Activated naive CD4-positive, alpha-beta T cell treated with anti-CD3 and anti-CD28 coated beads for 36 hours (primary cell): ENCODE data around the gene KITLG. TPM values are rescaled to one million over a fixed set of nuclear protein-coding genes. Genes with fewer than 3 reads are reported as not detected.
"Not testable (repeated sequence)": the region's sequence is repeated elsewhere in the genome, so short reads cannot be mapped to it uniquely, and the experiment has no call there.

Source experiments
- CTCF ChIA-PET: fragments of 350-600 bp; sonication (Branson Sonifier 250); formaldehyde crosslinking; loops from one replicate; lab custom pipeline; 2021; ENCODE audit warnings: antibody characterized with exemption; lab: Charles Lee
- DNase-seq: peaks from one replicate; pipeline ENCODE4 v3.0.0-alpha.2; 2020
- H3K27ac Mint-ChIP-seq: one replicate; pipeline ENCODE4 v1.8.0; 2021; ENCODE audit warnings: mild to moderate bottlenecking, mixed read lengths
- H3K27me3 Mint-ChIP-seq: one replicate; pipeline ENCODE4 v1.8.0; 2021; ENCODE audit warnings: low read depth, mixed read lengths
- H3K36me3 Mint-ChIP-seq: one replicate; pipeline ENCODE4 v1.8.0; 2021; ENCODE audit warnings: low read depth, mixed read lengths
- H3K4me1 Mint-ChIP-seq: one replicate; pipeline ENCODE4 v1.8.0; 2021; ENCODE audit warnings: low read depth, mixed read lengths
- H3K4me3 Mint-ChIP-seq: one replicate; pipeline ENCODE4 v1.8.0; 2021; ENCODE audit warnings: mild to moderate bottlenecking, moderate library complexity, mixed read lengths
- H3K9me3 Mint-ChIP-seq: one replicate; pipeline ENCODE4 v1.8.0; 2021; ENCODE audit warnings: mixed read lengths
- intact Hi-C: fragments of 100-400 bp; cut with micrococcal nuclease; formaldehyde crosslinking; loops from one replicate; pipeline ENCODE4 v1.15.1; 2023
- total RNA-seq, 2 experiments: library from RNA; stranded (reverse); gene quantifications; one replicate each; pipeline ENCODE4 v1.2.3, GENCODE V29; 2021

KITLG gene
- total RNA-seq, 2 experiments from 2014 or later = 0.07 to 0.15 TPM

DNA sequence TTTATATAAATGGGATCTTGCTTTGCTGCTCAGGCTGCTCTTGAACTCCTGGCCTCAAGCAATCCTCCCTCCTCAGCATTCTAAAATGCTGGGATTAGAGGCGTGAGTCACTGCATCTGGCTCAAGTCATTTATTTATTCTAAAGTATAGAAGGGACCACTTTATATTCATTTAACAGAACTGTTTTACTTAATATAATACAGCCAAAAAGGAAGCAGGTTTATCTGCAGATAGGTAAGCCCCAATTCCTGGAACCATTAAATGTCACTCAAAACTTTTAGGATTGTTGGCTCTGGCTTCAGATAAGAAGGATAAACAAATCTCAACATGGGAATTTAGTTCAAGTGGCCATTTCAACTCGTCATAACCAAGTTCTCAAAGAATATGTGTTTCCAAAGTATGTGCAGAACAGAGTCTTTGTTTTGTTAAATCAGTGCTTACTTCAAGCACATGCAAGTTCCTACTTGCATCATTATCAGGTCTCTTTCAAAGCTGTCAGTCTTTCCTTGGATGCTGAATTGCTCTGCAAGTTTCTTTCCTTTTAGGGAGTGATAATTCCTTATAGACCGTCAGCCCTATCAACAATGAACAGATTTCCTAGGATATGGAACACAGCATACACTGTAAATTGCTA, 60.4 kb downstream of the KITLG start:
- H3K9me3 Mint-ChIP-seq = no peaks in the 10 kb centered on the region
- H3K4me1 Mint-ChIP-seq = no peaks in the 10 kb centered on the region
- CTCF ChIA-PET = no interaction called here
- intact Hi-C loops = no loop called here
- no peaks in the 10 kb centered on the region for H3K27me3 Mint-ChIP-seq
- H3K27ac Mint-ChIP-seq = no peak overlapping the region
- DNase-seq = no peak
- no peaks in the 10 kb centered on the region for H3K36me3 Mint-ChIP-seq
- H3K4me3 Mint-ChIP-seq = no peak overlapping the region

DNA sequence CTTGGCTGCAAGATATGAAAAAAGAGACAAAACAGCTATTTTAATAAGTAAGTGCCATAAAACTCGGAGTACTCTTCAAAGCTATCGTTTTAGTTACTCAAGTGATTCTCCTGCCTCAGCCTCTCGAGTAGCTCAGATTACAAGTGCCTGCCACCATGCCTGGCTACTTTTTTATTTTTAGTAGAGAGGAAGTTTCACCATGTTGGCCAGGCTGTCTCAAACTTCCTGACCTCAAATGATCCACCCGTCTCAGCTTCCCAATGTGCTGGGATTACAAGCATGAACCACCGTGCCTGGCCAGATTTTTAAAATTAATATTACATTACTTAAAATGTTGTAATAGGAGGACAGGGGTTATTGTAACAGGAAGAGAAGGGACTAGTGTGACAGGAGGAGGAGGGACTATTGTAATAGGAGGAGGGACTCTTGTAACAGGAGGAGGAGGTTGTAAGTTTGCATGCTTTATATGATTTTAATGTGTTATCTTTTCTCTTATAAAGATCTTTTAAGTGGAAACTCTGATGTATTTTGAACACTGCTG, 61.3 kb downstream of the KITLG start:
- CTCF ChIA-PET = interaction anchor here (0.6 kb wide), 1 partner anchor 456 kb away, joined by 4 read pairs; no protein-coding TSS in a partner anchor
- Mint-ChIP-seq H3K4me3 (no peak overlapping the region), H3K36me3 (no peaks in the 10 kb centered on the region), H3K9me3 (no peaks in the 10 kb centered on the region), H3K27ac (no peak overlapping the region), H3K4me1 (no peaks in the 10 kb centered on the region), H3K27me3 (no peaks in the 10 kb centered on the region)
- intact Hi-C loops = no loop called here
- DNase-seq = no peak

DNA sequence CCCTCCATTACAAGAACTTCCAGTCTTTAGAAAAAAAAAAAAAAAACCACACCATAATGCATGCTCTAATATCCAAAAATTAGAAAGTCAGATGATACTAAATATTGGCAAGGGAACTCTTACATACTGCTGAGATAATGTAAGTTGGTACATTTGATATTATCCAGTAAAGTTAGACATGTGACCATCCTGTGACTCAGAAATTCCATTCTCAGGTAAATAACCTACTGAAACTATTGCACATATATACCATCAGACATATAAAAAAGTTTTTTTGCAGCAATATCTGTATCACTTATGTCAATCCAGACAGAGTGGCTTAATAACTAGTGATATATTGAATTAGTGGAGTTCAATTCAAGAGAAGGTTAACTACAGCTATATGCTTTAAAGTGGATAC, 63.5 kb downstream of the KITLG start:
- Mint-ChIP-seq H3K4me3 (no peak overlapping the region), H3K27ac (no peak overlapping the region), H3K9me3 (no peaks in the 10 kb centered on the region), H3K27me3 (no peaks in the 10 kb centered on the region), H3K4me1 (no peaks in the 10 kb centered on the region), H3K36me3 (no peaks in the 10 kb centered on the region)
- intact Hi-C loops = no loop called here
- DNase-seq = no peak
- CTCF ChIA-PET = no interaction called here

DNA sequence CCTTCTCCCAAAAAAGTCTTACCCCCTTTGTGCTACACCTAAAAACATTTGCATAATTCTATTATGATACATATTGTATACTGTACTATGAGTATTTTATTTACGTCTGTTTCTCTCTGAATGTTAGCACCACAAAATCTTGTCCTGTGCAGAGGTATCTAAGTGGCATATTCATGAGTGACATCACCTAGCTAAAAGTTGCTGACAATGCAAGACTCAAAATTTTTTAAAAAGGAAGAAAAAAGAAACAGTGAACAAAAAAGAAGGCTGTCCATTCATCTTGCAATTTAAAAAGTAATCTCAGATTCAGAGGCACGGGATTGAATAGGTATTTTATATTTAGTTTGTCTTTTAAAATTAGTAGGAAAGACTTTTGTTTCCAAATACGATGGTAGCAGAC, 69.4 kb downstream of the KITLG start:
- H3K27ac Mint-ChIP-seq = no peak overlapping the region
- intact Hi-C loops = no loop called here
- CTCF ChIA-PET = no interaction called here
- no peaks in the 10 kb centered on the region for H3K4me1 Mint-ChIP-seq
- H3K9me3 Mint-ChIP-seq = peaks cover 1% of the 10 kb centered on the region
- H3K4me3 Mint-ChIP-seq = no peak overlapping the region
- DNase-seq = no peak
- no peaks in the 10 kb centered on the region for H3K36me3 Mint-ChIP-seq
- no peaks in the 10 kb centered on the region for H3K27me3 Mint-ChIP-seq

DNA sequence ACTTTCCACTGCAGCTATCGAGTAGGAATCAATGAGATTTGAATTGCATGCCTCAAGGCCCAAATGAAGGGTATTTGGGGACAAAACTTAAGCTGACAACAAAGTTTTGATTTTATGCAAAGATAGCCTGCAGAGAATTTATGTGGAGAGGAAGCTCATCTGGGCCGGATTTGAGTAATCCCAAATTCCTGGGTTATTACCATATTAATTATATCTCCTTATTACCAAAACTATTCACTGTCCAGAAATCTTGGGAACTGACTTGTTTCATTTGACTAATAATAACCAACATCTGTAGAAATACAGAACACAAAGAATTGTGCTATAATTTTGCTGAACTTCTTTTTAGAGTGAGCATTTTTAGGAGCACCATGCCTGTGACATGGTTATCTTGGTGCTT, 70.4 kb downstream of the KITLG start:
- H3K27ac Mint-ChIP-seq = no peak overlapping the region
- CTCF ChIA-PET = no interaction called here

DNA sequence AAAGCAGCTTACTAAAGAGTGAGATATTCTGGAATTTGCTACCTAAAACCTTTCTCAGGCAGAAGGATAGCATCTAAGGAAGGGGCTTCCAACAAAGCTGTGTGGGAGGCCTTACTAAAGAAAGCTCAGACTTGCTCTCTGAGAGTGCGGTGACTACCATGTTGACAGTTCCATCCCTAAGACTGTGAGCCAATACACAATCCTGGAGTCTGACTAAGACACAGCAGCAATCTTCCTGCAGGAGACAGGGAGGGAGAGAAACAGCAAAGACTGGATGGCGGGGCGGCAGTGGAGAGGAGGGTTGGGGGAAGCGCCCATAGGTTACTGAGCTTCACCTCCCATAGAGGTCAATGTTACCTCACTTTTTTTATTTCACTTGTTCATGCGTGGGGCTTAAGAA, 70.9 kb downstream of the KITLG start:
- intact Hi-C loops = no loop called here
- Mint-ChIP-seq H3K9me3 (peaks cover 1% of the 10 kb centered on the region), H3K4me1 (no peaks in the 10 kb centered on the region), H3K4me3 (no peak overlapping the region), H3K27me3 (no peaks in the 10 kb centered on the region), H3K36me3 (no peaks in the 10 kb centered on the region), H3K27ac (no peak overlapping the region)
- DNase-seq = no peak
- CTCF ChIA-PET = no interaction called here

More for the DNA sequence above, 70.4 kb downstream of the KITLG start:
- H3K36me3 Mint-ChIP-seq = no peaks in the 10 kb centered on the region
- H3K9me3 Mint-ChIP-seq = peaks cover 1% of the 10 kb centered on the region
- H3K4me1 Mint-ChIP-seq = no peaks in the 10 kb centered on the region
- H3K4me3 Mint-ChIP-seq = no peak overlapping the region
- DNase-seq = no peak
- intact Hi-C loops = no loop called here
- H3K27me3 Mint-ChIP-seq = no peaks in the 10 kb centered on the region

DNA sequence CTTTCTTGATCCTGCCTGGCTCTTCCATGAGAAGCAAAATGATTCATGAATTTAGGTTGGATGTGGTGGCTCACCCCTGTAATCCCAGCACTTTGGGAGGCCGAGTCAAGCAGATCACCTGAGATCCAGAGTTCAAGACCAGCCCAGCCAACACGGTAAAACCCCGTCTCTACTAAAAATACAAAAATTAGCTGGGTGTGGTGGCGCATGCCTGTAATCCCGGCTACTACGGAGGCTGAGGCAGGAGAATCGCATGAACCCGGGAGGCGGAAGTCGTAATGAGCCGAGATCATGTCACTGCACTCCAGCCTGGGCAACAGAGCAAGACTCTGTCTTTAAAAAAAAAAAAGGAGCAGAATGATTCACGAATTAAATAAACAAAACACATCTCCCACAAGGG, 72.4 kb downstream of the KITLG start:
- H3K9me3 Mint-ChIP-seq, CTCF ChIA-PET: not testable (repeated sequence)

DNA sequence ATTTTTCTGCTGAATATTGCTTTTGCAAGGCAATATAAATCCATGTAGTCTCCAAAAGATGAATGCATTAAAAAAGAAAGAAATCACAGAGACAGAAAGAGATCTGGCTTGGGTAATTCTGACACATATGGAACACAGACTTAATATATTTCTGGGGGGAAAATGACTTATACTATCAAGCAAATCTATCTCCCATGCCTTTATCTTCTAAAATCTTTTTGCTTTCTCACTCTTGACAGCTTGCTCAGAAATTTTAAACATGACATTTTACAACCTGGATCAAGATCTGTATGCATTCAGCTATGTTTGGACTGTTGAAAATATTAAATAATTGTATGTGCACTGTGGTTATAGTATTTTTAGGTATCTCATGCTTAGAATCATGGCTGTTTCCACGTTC, 73.0 kb downstream of the KITLG start:
- CTCF ChIA-PET = no interaction called here
- intact Hi-C loops = no loop called here
- no peak overlapping the region for H3K4me3 Mint-ChIP-seq
- no peaks in the 10 kb centered on the region for H3K27me3 Mint-ChIP-seq
- peaks cover 1% of the 10 kb centered on the region for H3K9me3 Mint-ChIP-seq
- DNase-seq = no peak
- H3K27ac Mint-ChIP-seq = no peak overlapping the region
- H3K4me1 Mint-ChIP-seq = no peaks in the 10 kb centered on the region
- H3K36me3 Mint-ChIP-seq = no peaks in the 10 kb centered on the region

More for the DNA sequence above, 72.4 kb downstream of the KITLG start:
- H3K4me3 Mint-ChIP-seq, intact Hi-C loops, H3K27ac Mint-ChIP-seq, H3K27me3 Mint-ChIP-seq, H3K36me3 Mint-ChIP-seq, DNase-seq, H3K4me1 Mint-ChIP-seq: not testable (repeated sequence)

DNA sequence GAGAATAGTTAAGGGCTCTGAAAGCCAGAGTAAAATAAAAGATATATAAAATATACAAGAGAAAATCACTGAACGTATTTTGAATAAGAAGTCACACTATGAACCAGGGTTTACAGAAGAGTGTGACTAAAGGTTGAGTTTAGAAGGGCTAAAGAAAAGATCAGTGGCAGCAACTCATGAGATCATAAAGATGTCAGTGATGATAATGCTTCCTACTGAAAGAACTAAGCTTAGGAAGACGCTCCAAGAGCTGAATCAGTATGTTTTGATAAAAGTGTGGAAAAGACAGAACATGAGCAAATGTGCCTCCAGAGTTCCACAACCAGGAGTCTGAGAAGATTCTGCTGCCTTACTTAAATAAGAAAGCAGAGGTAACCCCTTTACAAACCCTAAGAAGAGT, 74.6 kb downstream of the KITLG start:
- H3K4me3 Mint-ChIP-seq = no peak overlapping the region
- intact Hi-C loops = no loop called here
- no peak overlapping the region for H3K27ac Mint-ChIP-seq
- peaks cover 1% of the 10 kb centered on the region for H3K9me3 Mint-ChIP-seq
- no peaks in the 10 kb centered on the region for H3K36me3 Mint-ChIP-seq
- DNase-seq = no peak
- CTCF ChIA-PET = no interaction called here
- H3K4me1 Mint-ChIP-seq = no peaks in the 10 kb centered on the region
- no peaks in the 10 kb centered on the region for H3K27me3 Mint-ChIP-seq

DNA sequence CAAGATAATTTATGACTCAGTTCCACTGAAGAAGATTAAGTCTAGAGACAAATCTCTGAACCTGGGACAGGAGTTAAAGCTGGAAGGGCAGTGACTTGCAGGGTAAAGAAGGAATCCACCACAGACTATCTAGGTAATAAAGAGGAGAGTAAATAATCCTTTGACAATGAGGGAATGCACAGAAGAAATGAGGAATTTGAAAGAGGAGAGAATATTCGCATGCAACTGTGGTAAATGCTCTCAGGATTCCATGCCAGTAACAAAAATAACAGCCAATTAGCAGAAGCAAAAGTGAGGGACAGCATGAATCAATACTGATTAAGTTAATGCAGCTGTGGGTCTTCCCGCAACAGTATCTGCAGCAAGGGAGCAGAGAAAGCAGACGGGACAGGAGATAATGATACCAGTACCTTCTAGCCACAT, 77.0 kb downstream of the KITLG start:
- H3K27ac Mint-ChIP-seq = no peak overlapping the region
- DNase-seq = no peak
- no peaks in the 10 kb centered on the region for H3K9me3 Mint-ChIP-seq
- CTCF ChIA-PET = no interaction called here
- no peaks in the 10 kb centered on the region for H3K36me3 Mint-ChIP-seq
- H3K4me3 Mint-ChIP-seq = no peak overlapping the region
- H3K27me3 Mint-ChIP-seq = no peaks in the 10 kb centered on the region
- H3K4me1 Mint-ChIP-seq = no peaks in the 10 kb centered on the region
- intact Hi-C loops = no loop called here

DNA sequence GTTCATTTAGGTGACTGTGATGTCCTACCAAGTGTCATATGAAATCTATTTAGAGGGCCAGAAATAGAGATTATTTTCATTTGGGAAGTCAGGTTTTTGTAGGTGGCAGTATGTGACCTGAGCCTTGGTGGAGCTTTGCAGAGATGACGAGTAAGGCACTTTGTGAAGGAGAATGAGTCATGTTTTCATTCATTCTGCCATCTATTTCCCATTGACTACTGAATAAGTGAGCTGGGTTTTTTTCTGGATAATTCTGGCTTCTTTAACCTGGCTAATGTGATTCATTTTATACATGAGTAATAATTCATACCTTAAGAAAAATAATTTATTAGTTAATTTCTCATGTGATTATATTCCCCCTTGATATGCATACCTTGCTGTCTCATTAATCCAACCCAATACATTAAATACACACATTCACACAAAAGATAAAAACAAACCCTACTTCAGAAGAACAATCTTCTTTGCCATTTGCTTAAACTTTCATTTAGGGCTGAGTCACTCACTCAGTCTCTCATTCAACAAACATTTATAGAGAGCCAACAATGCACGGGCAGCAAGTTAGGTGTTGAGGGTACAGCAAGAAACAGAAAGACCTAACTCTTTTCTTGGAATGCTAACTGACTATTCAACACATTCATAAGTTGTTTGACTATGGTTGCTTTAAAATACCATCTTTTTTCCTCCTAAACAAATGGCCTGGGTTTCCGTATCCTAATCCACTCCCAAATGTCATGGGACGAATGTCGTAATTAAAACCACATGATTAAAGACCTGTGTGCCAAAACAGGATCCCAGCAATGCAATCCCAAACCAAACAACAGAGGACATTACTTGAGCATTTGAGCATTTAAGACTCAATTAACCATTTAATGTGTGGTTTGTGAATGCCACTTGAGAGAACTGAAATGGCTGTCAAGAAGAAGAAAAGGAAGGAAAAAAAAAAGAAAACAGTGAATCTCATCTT, 78.0 kb downstream of the KITLG start:
- intact Hi-C loops = no loop called here
- Mint-ChIP-seq H3K4me1 (no peaks in the 10 kb centered on the region), H3K27me3 (no peaks in the 10 kb centered on the region), H3K4me3 (no peak overlapping the region), H3K9me3 (no peaks in the 10 kb centered on the region), H3K36me3 (no peaks in the 10 kb centered on the region), H3K27ac (no peak overlapping the region)
- CTCF ChIA-PET = no interaction called here
- no peak for DNase-seq

DNA sequence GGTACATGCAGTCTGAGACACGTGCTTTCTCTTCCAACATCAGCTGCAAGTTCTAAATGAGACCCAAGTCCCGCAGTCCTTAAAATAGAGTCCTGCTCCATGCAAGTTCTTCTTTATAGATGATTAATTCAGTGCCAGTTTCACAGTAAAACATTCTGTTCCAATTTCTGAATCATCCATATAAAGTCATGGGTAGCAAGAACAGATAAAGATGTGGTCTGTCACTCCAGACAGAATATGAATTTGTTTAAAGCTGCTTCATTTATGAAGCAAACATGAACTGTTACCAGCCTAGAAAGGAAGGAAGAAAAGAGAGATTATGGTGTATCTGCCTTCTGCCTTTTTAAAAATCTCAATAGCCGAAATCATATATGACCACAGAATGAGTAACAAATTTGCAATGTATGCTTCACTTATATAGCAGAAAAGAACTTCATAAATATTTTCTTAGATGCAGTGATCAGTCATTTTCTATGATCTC, 83.3 kb downstream of the KITLG start:
- DNase-seq = no peak
- intact Hi-C loops = no loop called here
- H3K27ac Mint-ChIP-seq = no peak overlapping the region
- CTCF ChIA-PET = interaction anchor here (0.6 kb wide), 1 partner anchor 32 kb away, joined by 3 read pairs; no protein-coding TSS in a partner anchor
- H3K4me3 Mint-ChIP-seq = no peak overlapping the region
- H3K36me3 Mint-ChIP-seq = no peaks in the 10 kb centered on the region
- H3K4me1 Mint-ChIP-seq = no peaks in the 10 kb centered on the region
- no peaks in the 10 kb centered on the region for H3K9me3 Mint-ChIP-seq
- H3K27me3 Mint-ChIP-seq = no peaks in the 10 kb centered on the region
